ENCODE data around the gene EPS8L3. TPM values are rescaled to one million over a fixed set of nuclear protein-coding genes. Genes with fewer than 3 reads are reported as not detected.

EPS8L3 gene
- total and polyA plus RNA-seq, 2 of the 8 experiments (the other 6 are each of a cell fraction or from before 2014, with no cell fraction given), result not detected

- H3K4ac ChIP-seq (replicated peaks; ENCODE audit: insufficient read length, low read depth, low read length), result no peak overlapping the region
- no peak overlapping the region for H3K27ac ChIP-seq (ENCODE audit: low read depth, low read length)
- H2BK12ac ChIP-seq (ENCODE audit: low read depth, low read length), result no peak overlapping the region
- no peak overlapping the region for H3K4me3 ChIP-seq (ENCODE audit: extremely low read depth in 1 of 4, insufficient read depth in 2 of 4, low read depth in 3 of 4, low read length in 4 of 4)
- H2BK5ac ChIP-seq (ENCODE audit: low read depth, low read length), result no peak overlapping the region
- H3K14ac ChIP-seq (ENCODE audit: insufficient read length), result no peak overlapping the region
- no peaks in the 10 kb centered on the region for H3K9me3 ChIP-seq (ENCODE audit: insufficient read depth in 2 of 2, low read depth in 1 of 2, low read length in 1 of 2)
- H3K79me1 ChIP-seq (ENCODE audit: low read depth, low read length), result no peaks in the 10 kb centered on the region
- POLR2A ChIA-PET (ENCODE audit: partially characterized antibody), result interaction anchor here (0.8 to 1.3 kb wide), 2 partner anchors 129 to 221 kb away, joined by 3 read pairs; partner anchors contain the start of gene GNAI3
- H3K18ac ChIP-seq (ENCODE audit: extremely low read depth, low read length), result no peak overlapping the region
- no peak overlapping the region for H2AK5ac ChIP-seq (ENCODE audit: low read depth, low read length)
- H3K27me3 ChIP-seq (replicated peaks in 1 of 4; ENCODE audit: control insufficient read depth in 3 of 4, extremely low read depth in 1 of 4, insufficient read depth in 3 of 4, low read length in 3 of 4), result no peaks in the 10 kb centered on the region; a peak in 2 of 7 replicates
- H3K36me3 ChIP-seq (ENCODE audit: control insufficient read depth in 2 of 4, insufficient read depth in 4 of 4, low read length in 3 of 4), result no peaks in the 10 kb centered on the region
- H3K79me2 ChIP-seq (ENCODE audit: control insufficient read depth in 1 of 2, insufficient read depth in 2 of 2, low read length in 2 of 2), result no peaks in the 10 kb centered on the region
- H4K8ac ChIP-seq (ENCODE audit: extremely low read depth, insufficient read depth, low read length), result no peak overlapping the region
- CTCF ChIA-PET (ENCODE audit: partially characterized antibody), result interaction anchor here (0.9 to 27.2 kb wide), 11 partner anchors 19 to 291 kb away, joined by 3 to 700 read pairs (median 4); partner anchors contain the start of gene AHCYL1
- DNase-seq (ENCODE audit: low read depth in 1 of 2, low spot score in 2 of 2), result no peak
- H4K5ac ChIP-seq (ENCODE audit: insufficient read length, low read depth, low read length), result no peak overlapping the region
- WGBS, 2 experiments (ENCODE audit: extremely low coverage in 1 of 2, insufficient coverage in 1 of 2, insufficient read length in 1 of 2, insufficient replicate concordance in 2 of 2, low coverage in 1 of 2, low lambda C conversion rate in 2 of 2, missing lambda C conversion rate in 1 of 2), result 92% methylated on average over 11 of the region's 11 CpGs; no CpG with 5 or more reads in 1 of the 2 experiments
- FAIRE-seq, result no peak
- H2AFZ ChIP-seq (ENCODE audit: low read length), result no peak overlapping the region
- no peak overlapping the region for H4K91ac ChIP-seq (replicated peaks; ENCODE audit: insufficient read length, low read length)
- H3K23ac ChIP-seq (ENCODE audit: insufficient read length), result no peak overlapping the region
- no peaks in the 10 kb centered on the region for H3K4me1 ChIP-seq (replicated peaks in 1 of 4; ENCODE audit: control insufficient read depth in 3 of 4, insufficient read depth in 4 of 4, low read length in 3 of 4)
- no peak overlapping the region for H3K4me2 ChIP-seq (ENCODE audit: insufficient read depth in 1 of 2, low read depth in 2 of 2, low read length in 2 of 2)
- H2BK20ac ChIP-seq (ENCODE audit: low read length), result no peak overlapping the region
- H3K23me2 ChIP-seq (ENCODE audit: low read depth, low read length), result 0 out of 2 replicates have a peak, but pooled peaks cover 1% of the 10 kb centered on the region
- H3K9ac ChIP-seq (replicated peaks in 1 of 4; ENCODE audit: extremely low read depth in 1 of 4, low read depth in 3 of 4, low read length in 3 of 4), result no peak overlapping the region
- no peaks in the 10 kb centered on the region for H4K20me1 ChIP-seq (replicated peaks in 1 of 2; ENCODE audit: control insufficient read depth in 1 of 2, insufficient read depth in 2 of 2, low read length in 2 of 2)
- no peak overlapping the region for H2BK120ac ChIP-seq (replicated peaks; ENCODE audit: low read depth, low read length)
- no peak overlapping the region for H2BK15ac ChIP-seq (ENCODE audit: low read length)
- no peak overlapping the region for H3K56ac ChIP-seq (replicated peaks; ENCODE audit: insufficient read length, low read depth, low read length)
- TF ChIP-seq SIN3A (conservative IDR thresholded peaks at IDR 0.05 in 1 of 2, IDR thresholded peaks at IDR 0.05 in 1 of 2; ENCODE audit: low read depth in 1 of 2, low read length in 2 of 2), result no peak
- no peak for TF ChIP-seq RXRA (IDR thresholded peaks at IDR 0.05; ENCODE audit: insufficient read depth, low read depth, low read length)
- no peak for TF ChIP-seq RAD21 (IDR thresholded peaks at IDR 0.05 in 1 of 2, conservative IDR thresholded peaks at IDR 0.05 in 1 of 2; ENCODE audit: low read depth in 2 of 2, low read length in 2 of 2)
- no peak for TF ChIP-seq HDAC6 (IDR thresholded peaks at IDR 0.05; ENCODE audit: low read depth, low read length)
- no peak for TF ChIP-seq SP1 (IDR thresholded peaks at IDR 0.05; ENCODE audit: low read depth, low read length)
- no peak for TF ChIP-seq HDAC2 (IDR thresholded peaks at IDR 0.05; ENCODE audit: borderline replicate concordance in 1 of 2, low read depth in 2 of 2, low read length in 2 of 2)
- no peak for TF ChIP-seq EZH2 (IDR thresholded peaks at IDR 0.05; ENCODE audit: low read depth, low read length, severe bottlenecking)
- TF ChIP-seq YY1 (IDR thresholded peaks at IDR 0.05; ENCODE audit: low read depth, low read length), result no peak
These were observed 5.8 kb upstream of the EPS8L3 start for GRCh38 chr1:109769330-109770078.

Measured in H1 (cell line).